Mucosa of rectum (tissue), 2 donors: Measurements from ENCODE around the gene GTSF1L.
"Not testable (repeated sequence)": the region's sequence is repeated elsewhere in the genome, so short reads cannot be mapped to it uniquely, and the experiment has no call there.

Experiments used
- H3K27ac ChIP-seq, 2 donors: one replicate each; pipeline ENCODE4 v1.7.0; 2013; ENCODE audit warnings: inconsistent platforms in 2 of 2, low read depth in 2 of 2, low read length in 2 of 2
- H3K27me3 ChIP-seq, 2 donors: one replicate each; pipeline ENCODE4 v1.7.0; 2013; ENCODE audit warnings: low read length in 2 of 2; ENCODE audit not compliant: control insufficient read depth in 2 of 2, insufficient read depth in 2 of 2
- H3K36me3 ChIP-seq, 2 donors: one replicate each; pipeline ENCODE4 v1.7.0; 2013; ENCODE audit warnings: low read length in 2 of 2; ENCODE audit not compliant: control insufficient read depth in 2 of 2, insufficient read depth in 2 of 2
- H3K4me1 ChIP-seq, 2 donors: one replicate each; pipeline ENCODE4 v1.7.0; 2013; ENCODE audit warnings: low read length in 2 of 2, mild to moderate bottlenecking in 1 of 2; ENCODE audit not compliant: control insufficient read depth in 2 of 2, insufficient read depth in 2 of 2
- H3K4me3 ChIP-seq, 2 donors: one replicate each; pipeline ENCODE4 v1.7.0; 2013; ENCODE audit warnings: low read length in 2 of 2
- H3K9ac ChIP-seq, 2 donors: one replicate each; pipeline ENCODE4 v1.7.0; 2013; ENCODE audit warnings: low read length in 2 of 2, low read depth in 1 of 2, mild to moderate bottlenecking in 1 of 2
- H3K9me3 ChIP-seq, 2 donors: one replicate each; pipeline ENCODE4 v1.7.0; 2013; ENCODE audit warnings: low read length in 2 of 2; ENCODE audit not compliant: control insufficient read depth in 2 of 2
- donor health status: healthy.
- donor health status: Normal muscosa, but diverticular disease.

Gene GTSF1L

DNA sequence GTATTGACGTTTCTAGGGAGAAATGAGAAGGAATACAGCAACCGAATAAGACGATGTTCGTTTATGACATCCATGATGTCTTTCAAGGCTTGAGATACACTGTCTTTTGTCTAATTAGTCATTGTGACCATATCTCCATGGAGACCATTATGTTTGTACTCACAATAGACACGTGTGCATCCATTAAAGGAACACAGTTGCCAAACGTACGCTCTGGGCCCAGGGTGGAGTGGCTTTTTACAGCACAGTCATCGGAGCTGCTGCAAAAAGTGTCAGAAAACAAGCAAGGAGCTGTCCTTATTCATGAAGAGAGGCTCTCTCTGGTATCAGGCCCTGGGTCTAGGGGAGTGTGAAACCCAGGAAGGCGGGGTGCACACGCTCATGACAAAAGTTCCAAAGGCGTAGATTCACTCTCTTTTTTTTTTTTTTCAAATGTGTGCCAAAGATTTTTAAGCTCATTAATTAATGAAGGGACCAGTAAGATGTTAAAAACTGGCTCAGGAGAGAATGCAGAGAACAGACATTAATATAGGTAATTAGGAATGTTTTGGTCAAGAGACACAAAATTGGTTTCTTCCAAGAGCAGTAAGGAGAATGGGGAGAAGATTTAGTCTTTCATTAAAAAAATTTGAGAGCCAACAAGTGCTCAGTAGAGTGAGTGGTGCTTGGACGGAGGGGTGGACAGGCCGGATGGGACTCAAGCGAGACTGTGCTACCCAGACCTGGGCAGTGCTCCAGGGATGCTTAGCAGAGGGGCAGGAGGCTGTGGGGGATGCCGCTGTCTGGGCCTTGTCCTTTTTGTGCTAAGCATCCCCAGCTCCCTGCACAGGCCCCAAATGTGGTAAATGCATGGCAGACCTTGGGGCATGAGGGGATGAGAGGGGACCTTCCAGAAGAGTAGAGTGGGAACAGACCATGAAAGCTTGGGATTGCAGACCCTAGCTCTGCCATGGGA is 34.9 kb upstream of the GTSF1L start:
- Histone ChIP-seq H3K27me3 (no peaks in the 10 kb centered on the region), H3K36me3 (no peaks in the 10 kb centered on the region), H3K4me1 (no peaks in the 10 kb centered on the region), H3K27ac (no peak overlapping the region), H3K4me3 (no peak overlapping the region), H3K9me3 (no peaks in the 10 kb centered on the region), H3K9ac (no peak overlapping the region)

DNA sequence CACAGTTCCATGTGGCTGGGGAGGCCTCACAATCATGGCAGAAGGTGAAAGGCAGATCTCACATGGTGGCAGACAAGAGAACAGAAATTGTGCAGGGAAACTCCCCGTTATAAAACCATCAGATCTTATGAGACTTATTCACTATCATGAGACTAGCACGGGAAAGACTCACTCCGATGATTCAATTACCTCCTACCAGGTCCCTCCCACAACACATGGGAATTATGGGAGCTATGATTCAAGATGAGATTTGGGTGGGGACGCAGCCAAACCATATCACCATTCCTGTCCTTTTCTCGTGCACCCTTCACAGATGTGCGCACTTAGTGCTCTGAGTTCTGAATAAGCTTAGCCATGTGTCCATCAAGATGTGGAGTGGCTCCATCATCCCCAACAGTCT is 31.1 kb upstream of the GTSF1L start:
- H3K4me3 ChIP-seq, H3K9me3 ChIP-seq, H3K9ac ChIP-seq: not testable (repeated sequence)

DNA sequence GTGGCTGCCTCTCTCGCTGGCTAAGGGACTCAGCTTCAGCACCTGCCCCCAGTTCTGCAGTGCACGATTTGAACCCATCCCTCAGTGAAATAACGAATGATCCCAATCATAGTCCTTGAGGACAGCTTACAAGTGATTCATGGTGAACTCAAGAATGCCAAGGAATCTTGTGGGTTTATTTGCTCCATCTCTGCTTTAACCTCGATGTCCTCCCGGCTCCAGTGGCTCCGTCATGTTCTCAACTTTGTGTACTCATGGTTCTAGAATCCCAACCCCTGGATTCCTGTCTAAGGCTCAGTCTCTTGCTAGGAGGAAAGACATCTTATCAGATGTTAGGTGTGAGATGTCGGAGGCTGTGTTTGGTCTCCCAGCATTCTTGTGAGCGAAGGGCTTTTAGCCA is 29.0 kb upstream of the GTSF1L start:
- Histone ChIP-seq H3K4me3 (no peak overlapping the region), H3K27me3 (peaks cover 0 to 2% of the 10 kb centered on the region in 2 donors), H3K9ac (no peak overlapping the region), H3K36me3 (no peaks in the 10 kb centered on the region), H3K27ac (no peak overlapping the region), H3K9me3 (no peaks in the 10 kb centered on the region), H3K4me1 (peaks cover 2 to 9% of the 10 kb centered on the region in 2 donors)

More for the DNA sequence above, 31.1 kb upstream of the GTSF1L start:
- not testable (repeated sequence) for H3K36me3 ChIP-seq, H3K27ac ChIP-seq, H3K4me1 ChIP-seq, H3K27me3 ChIP-seq

DNA sequence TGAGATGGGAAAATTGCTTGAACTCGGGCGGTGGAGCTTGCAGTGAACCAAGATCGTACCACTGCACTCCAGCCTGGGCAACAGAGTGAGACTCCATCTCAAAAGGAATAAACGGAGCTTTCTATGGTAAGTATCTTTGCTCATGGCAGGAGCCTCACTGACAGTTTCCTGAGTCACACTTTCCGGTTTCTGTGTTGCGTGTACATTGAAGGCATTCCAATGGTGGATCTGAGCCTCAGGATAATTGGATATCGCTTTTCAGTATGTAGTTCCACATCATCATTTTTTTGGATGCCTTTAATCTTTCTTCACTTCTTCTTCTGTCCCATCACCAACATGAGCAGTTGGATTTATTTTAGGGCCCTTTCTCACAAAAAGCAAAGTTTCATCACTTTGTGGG is 28.6 kb upstream of the GTSF1L start:
- Histone ChIP-seq H3K9ac (no peak overlapping the region), H3K27ac (no peak overlapping the region), H3K27me3 (peaks cover 0 to 2% of the 10 kb centered on the region in 2 donors), H3K4me3 (no peak overlapping the region), H3K36me3 (no peaks in the 10 kb centered on the region), H3K9me3 (no peaks in the 10 kb centered on the region), H3K4me1 (peaks cover 2 to 9% of the 10 kb centered on the region in 2 donors)

DNA sequence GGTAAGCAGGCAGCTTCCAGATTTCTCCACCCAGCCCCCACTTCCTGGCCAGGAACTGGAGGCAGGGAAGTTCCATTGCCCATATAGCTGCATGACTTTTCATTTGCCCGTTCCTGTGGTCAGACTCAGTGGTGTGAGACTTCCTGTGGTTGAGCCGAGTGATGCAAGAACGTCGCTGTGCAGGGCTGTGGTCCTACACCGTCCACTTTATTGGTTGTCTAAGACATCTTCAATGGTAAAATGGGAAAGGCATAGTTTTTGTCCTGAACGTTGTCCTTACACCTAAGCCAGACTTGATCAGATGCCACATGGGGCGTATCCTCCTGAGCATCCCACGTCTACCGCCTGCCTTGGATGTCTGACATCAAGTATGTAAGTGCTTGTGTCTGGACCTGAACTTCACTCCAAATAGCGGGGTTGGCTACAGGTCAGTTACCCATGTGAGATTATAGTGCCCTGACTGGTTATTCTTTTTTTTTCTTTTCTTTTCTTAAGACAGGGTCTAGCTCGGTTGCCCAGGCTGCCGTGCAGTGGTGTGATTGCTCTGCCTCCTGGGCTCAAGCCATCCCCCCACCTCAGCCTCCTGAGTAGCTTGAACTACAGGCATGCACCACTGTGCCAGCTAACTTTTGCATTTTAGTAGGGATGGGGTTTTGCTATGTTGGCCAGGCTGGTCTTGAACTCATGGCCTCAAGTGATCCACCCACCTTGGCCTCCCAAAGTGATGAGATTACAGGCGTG is 25.9 kb upstream of the GTSF1L start:
- Histone ChIP-seq H3K36me3 (no peaks in the 10 kb centered on the region), H3K4me3 (no peak overlapping the region), H3K4me1 (peaks cover 2 to 10% of the 10 kb centered on the region in 2 donors), H3K27ac (no peak overlapping the region), H3K9ac (no peak overlapping the region), H3K27me3 (peaks cover 0 to 2% of the 10 kb centered on the region in 2 donors), H3K9me3 (no peaks in the 10 kb centered on the region)

DNA sequence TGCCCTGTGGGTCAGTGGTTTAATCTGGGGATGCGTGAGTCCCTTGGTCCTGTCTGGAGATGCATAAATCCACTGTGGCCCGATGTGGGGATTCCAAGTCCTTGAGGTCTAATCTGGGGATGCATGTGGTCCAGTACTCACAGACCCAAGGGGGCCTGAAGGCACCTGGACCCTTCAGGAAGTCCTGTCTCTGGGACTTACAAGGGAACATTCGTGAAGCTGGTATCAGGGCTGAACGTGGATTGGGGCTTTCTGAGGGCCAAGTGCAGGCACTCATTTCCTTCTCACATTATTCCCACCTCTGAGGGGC is 25.2 kb upstream of the GTSF1L start:
- no peaks in the 10 kb centered on the region for H3K36me3 ChIP-seq
- H3K4me1 ChIP-seq: peaks cover 2 to 10% of the 10 kb centered on the region in 2 donors
- peak overlapping the region; percentile 45 to 71 for H3K27ac ChIP-seq
- H3K9me3 ChIP-seq: no peaks in the 10 kb centered on the region
- peaks cover 0 to 2% of the 10 kb centered on the region in 2 donors for H3K27me3 ChIP-seq
- H3K9ac ChIP-seq: no peak overlapping the region
- no peak overlapping the region for H3K4me3 ChIP-seq

DNA sequence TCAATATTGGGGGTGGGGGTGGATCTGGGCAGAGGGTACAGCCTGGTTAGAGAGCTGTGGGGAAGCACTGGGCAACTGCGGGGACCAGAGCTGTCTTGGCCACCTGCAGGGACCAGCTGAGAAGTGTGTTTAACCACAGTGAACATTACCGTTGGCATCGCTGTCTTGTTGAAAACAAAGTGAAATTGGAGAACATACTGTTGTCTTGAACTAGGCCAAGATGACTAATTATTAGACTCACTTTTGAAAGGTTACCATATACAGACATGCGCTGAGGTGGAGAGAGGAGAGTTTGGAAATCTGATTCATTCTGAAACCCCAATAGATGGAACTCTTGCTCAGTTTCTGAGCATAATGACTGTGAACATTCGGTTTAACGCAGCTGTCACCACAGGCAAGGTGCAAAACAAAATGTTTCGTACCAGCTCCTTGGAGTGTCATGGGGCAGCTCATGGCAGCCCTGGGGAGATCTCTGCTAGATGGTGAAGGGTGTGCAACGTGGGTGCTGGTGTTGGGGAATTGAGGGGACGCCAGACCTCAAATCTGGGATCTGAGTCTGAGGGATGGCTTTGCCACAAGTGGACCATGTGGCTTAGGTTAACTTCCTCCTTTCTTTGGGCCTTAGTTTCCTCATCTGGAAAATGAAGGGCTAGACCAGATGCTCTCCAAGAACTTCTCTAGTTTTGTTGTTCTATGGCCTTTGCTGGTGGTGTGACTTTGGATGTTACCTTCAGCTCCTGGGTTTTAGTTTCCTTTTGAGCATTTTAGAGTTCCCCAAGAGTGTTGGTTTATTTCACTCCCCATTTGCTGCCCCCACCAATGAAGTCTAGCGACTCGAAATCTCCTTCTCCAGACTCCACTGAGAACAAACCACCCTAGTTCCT is 24.6 kb upstream of the GTSF1L start:
- Histone ChIP-seq H3K4me1 (peaks cover 2 to 10% of the 10 kb centered on the region in 2 donors), H3K27me3 (peaks cover 0 to 2% of the 10 kb centered on the region in 2 donors), H3K9me3 (no peaks in the 10 kb centered on the region), H3K4me3 (no peak overlapping the region), H3K36me3 (no peaks in the 10 kb centered on the region), H3K27ac (peak overlapping the region; percentile 45 to 71), H3K9ac (no peak overlapping the region)

DNA sequence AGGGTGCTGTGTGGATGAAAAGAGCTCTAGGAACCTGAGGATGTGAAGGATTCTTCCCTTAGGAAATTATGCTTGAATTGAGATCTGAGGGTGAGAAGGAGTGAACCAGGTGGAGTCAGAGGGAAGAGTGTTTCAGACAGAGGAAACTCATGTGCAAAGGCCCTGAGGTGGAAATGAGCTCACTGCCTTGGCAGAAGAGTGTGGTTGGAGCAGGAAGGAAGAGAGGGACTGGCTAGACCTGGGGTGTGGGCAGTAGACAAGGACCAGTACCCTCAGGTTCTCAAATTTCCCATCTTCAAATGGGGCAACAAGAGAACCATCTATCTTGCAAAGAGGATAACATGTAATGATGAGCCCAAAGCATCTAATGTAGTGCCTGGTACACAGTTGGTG is 24.0 kb upstream of the GTSF1L start:
- peaks cover 2 to 10% of the 10 kb centered on the region in 2 donors for H3K4me1 ChIP-seq
- peaks cover 0 to 2% of the 10 kb centered on the region in 2 donors for H3K27me3 ChIP-seq
- no peak overlapping the region for H3K4me3 ChIP-seq
- no peaks in the 10 kb centered on the region for H3K9me3 ChIP-seq
- no peaks in the 10 kb centered on the region for H3K36me3 ChIP-seq
- H3K27ac ChIP-seq: peak overlapping the region; percentile 26 to 71
- H3K9ac ChIP-seq: no peak overlapping the region

DNA sequence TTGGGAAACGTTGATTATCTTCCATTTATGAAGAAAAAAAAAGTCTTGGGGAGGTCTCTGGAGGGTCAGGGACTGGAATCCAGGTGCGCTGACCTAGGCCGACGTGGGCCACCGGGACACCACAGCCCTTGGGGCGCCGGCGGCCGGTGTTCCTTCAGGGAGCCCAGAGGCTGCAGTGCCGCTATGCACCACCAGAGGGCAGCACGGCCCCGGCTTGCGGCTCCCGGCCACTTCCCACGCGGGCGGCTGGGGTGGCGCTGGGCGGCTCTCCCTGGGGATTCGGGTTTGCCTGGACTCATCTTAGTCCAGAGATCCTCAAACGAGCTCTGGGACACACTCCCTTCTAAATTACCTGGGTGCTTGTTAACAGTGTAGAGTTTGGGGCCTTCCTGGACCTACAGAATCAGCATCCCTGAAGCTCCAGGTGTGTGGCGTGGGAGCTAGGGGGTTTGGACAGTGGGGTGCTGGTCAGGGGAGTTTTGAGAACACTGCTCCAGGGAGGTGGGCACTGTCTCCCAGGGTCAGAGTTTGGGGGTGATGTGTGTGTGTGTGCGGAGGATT is 23.0 kb upstream of the GTSF1L start:
- no peaks in the 10 kb centered on the region for H3K36me3 ChIP-seq
- H3K9ac ChIP-seq: no peak overlapping the region
- H3K9me3 ChIP-seq: no peaks in the 10 kb centered on the region
- H3K27ac ChIP-seq: no peak overlapping the region
- H3K4me3 ChIP-seq: no peak overlapping the region
- peaks cover 0 to 2% of the 10 kb centered on the region in 2 donors for H3K27me3 ChIP-seq
- H3K4me1 ChIP-seq: peaks cover 2 to 10% of the 10 kb centered on the region in 2 donors
